Type B pancreatic cell (in vitro differentiated cells): Measurements from ENCODE around the gene COL4A1. TPM values are rescaled to one million over a fixed set of nuclear protein-coding genes. Genes with fewer than 3 reads are reported as not detected.

Experiments used
- DNase-seq: peaks from one replicate; pipeline ENCODE4 v3.0.0; 2021; ENCODE audit warnings: mixed read lengths; ENCODE audit not compliant: unreplicated experiment; ENCODE audit errors: extremely low spot score
- H3K27ac Mint-ChIP-seq: 2 replicates; pipeline ENCODE4 v1.8.0; 2021; ENCODE audit warnings: mild to moderate bottlenecking, mixed read lengths
- H3K27me3 Mint-ChIP-seq: 2 replicates; pipeline ENCODE4 v1.8.0; 2021; ENCODE audit warnings: mixed read lengths
- H3K36me3 Mint-ChIP-seq: 2 replicates; pipeline ENCODE4 v1.8.0; 2021; ENCODE audit warnings: mixed read lengths
- H3K4me1 Mint-ChIP-seq: one replicate; pipeline ENCODE4 v1.8.0; 2021; ENCODE audit warnings: mixed read lengths; ENCODE audit not compliant: unreplicated experiment
- H3K4me3 Mint-ChIP-seq: 2 replicates; pipeline ENCODE4 v1.8.0; 2021; ENCODE audit warnings: mild to moderate bottlenecking, mixed read lengths
- H3K9me3 Mint-ChIP-seq: 2 replicates; pipeline ENCODE4 v1.8.0; 2021; ENCODE audit warnings: mixed read lengths
- total RNA-seq: library from RNA; stranded (reverse); gene quantifications from 2 replicates; pipeline ENCODE4 v1.2.1, GENCODE V29; 2021; ENCODE audit warnings: low replicate concordance
- TF ChIP-seq, protein P1 (sequence below): fragments of 200-600 bp; sonication (generic); conservative IDR thresholded peaks from 2 replicates; pipeline ENCODE4 v1.5.0; 2021; ENCODE audit warnings: antibody characterized with exemption, mild to moderate bottlenecking

Gene COL4A1
- total RNA-seq, 1 donor from 2014 or later = 83.6 TPM

- peak; percentile 50 for DNase-seq
- peaks cover 25% of the 10 kb centered on the region for H3K4me1 Mint-ChIP-seq
- H3K27ac Mint-ChIP-seq = no peak overlapping the region
These were observed 5.5 kb upstream of the COL4A1 start for GRCh38 chr13:110312339-110313031.

DNA sequence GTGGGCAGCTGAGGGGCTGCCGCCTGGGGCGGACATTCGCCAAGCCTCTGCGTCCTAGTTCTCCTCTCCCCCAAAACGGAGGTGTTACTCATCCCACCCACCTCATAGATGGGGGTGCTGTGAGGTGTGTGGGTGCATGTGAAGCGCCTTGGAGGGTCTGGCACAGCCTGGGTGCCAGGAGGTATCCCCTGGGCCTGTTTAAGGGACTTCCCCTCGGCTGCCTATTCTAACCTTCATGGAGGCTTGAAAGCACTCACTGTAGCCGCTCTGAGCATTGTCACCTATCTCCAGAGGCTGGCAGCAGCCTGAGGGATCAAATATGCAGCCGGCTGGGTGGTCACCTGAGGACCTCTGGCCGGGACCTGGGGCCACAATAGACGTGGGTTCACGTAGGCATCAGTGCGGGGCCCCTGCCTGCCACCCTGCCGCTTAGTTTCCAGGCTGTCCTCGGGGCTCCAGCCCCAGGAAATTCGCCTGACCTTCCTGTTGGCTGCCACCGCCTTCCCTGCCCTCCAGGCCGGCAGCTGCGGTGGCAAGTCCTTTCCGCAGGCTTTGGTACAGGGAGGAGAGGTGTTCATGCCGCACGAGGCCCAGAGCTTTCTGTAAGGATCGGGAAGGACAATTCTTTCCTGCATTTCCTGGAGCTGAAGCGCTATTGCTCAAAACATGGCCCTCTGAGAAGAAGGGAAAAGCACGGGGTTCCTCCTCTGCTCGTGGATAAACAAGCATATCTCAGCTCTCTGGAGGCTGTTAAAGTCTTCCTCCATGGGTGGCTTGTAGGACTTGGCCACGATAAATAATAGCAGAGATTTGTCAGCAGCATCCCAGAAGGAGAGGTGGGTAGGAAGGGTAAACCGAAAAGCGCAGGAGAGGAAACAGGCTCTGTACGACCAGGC, 4.7 kb upstream of the COL4A1 start:
- TF ChIP-seq, protein P1, sequence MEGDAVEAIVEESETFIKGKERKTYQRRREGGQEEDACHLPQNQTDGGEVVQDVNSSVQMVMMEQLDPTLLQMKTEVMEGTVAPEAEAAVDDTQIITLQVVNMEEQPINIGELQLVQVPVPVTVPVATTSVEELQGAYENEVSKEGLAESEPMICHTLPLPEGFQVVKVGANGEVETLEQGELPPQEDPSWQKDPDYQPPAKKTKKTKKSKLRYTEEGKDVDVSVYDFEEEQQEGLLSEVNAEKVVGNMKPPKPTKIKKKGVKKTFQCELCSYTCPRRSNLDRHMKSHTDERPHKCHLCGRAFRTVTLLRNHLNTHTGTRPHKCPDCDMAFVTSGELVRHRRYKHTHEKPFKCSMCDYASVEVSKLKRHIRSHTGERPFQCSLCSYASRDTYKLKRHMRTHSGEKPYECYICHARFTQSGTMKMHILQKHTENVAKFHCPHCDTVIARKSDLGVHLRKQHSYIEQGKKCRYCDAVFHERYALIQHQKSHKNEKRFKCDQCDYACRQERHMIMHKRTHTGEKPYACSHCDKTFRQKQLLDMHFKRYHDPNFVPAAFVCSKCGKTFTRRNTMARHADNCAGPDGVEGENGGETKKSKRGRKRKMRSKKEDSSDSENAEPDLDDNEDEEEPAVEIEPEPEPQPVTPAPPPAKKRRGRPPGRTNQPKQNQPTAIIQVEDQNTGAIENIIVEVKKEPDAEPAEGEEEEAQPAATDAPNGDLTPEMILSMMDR = no peak
- DNase-seq = peak; percentile 54

More at GRCh38 chr13:110312339-110313031, 5.5 kb upstream of the COL4A1 start:
- Mint-ChIP-seq H3K4me3 (no peak overlapping the region), H3K9me3 (no peaks in the 10 kb centered on the region), H3K36me3 (peaks cover 13% of the 10 kb centered on the region), H3K27me3 (peaks cover 15% of the 10 kb centered on the region)
- TF ChIP-seq, protein P1 = no peak

DNA sequence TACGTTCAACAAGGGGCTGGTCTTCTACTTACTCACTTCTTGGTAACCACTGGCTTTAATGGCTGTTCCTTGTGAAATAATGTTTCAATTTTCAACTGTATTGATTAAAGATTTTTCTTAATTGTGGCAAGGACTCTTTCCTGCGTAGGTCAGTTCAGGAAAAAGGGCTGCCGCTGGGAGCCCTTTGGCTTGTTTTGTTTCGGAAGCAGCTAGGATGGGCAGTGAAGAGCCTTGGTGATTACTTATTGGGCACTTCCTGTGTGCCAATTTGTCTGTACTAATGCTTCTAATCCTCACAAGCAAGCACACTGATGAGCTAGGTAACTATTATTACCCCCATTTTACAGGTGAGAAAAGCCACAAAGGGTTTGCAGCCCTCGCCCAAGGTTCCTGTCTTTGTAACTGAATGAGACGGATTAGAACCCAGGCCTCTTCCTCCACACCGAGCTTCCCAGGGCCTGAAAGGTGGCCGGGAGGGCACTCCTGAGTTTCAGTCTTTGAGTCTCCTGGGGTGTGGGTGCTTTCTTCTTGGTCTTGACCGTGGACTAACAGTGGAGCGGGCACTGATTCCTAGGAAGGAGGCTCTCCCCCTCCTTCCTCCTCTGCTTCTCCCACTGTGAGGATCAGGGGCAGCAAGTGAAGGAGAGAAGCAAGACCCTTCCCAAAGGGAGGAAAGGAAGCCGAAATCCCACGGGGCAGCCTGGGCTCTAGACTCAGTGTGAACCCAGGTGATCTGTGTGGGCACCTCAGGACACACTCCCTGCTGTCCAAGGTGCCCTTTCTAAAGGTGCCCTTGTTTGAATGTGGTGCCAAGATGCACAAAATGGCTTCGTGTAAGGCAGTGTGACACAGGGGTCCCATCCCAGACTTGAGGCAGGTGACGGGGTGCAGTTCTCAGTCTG, 3.8 kb upstream of the COL4A1 start:
- H3K4me3 Mint-ChIP-seq = no peak overlapping the region
- H3K36me3 Mint-ChIP-seq = peaks cover 8% of the 10 kb centered on the region
- H3K9me3 Mint-ChIP-seq = no peaks in the 10 kb centered on the region
- TF ChIP-seq, protein P1 = no peak
- no peak overlapping the region for H3K27ac Mint-ChIP-seq
- DNase-seq = peak; percentile 45
- peaks cover 28% of the 10 kb centered on the region for H3K4me1 Mint-ChIP-seq
- peaks cover 17% of the 10 kb centered on the region for H3K27me3 Mint-ChIP-seq

More for the DNA sequence above, 4.7 kb upstream of the COL4A1 start:
- Mint-ChIP-seq H3K27ac (no peak overlapping the region), H3K4me3 (no peak overlapping the region), H3K36me3 (peaks cover 8% of the 10 kb centered on the region), H3K9me3 (no peaks in the 10 kb centered on the region), H3K27me3 (peaks cover 15% of the 10 kb centered on the region), H3K4me1 (peaks cover 25% of the 10 kb centered on the region)

- peak overlapping the region; percentile 54 for H3K4me3 Mint-ChIP-seq
- peak; percentile 22 for DNase-seq
- H3K4me1 Mint-ChIP-seq = peaks cover 37% of the 10 kb centered on the region
- TF ChIP-seq, protein P1 = no peak
- H3K27ac Mint-ChIP-seq = no peak overlapping the region
- peaks cover 26% of the 10 kb centered on the region for H3K27me3 Mint-ChIP-seq
- no peaks in the 10 kb centered on the region for H3K9me3 Mint-ChIP-seq
- peaks cover 8% of the 10 kb centered on the region for H3K36me3 Mint-ChIP-seq
These were observed 2.9 kb upstream of the COL4A1 start for GRCh38 chr13:110309661-110310524.
